Measurements from ENCODE around the gene EFNB2. TPM values are rescaled to one million over a fixed set of nuclear protein-coding genes. Genes with fewer than 3 reads are reported as not detected.

Gene EFNB2
- total RNA-seq, 1 experiment from 2014 or later: 4.7 TPM

DNA sequence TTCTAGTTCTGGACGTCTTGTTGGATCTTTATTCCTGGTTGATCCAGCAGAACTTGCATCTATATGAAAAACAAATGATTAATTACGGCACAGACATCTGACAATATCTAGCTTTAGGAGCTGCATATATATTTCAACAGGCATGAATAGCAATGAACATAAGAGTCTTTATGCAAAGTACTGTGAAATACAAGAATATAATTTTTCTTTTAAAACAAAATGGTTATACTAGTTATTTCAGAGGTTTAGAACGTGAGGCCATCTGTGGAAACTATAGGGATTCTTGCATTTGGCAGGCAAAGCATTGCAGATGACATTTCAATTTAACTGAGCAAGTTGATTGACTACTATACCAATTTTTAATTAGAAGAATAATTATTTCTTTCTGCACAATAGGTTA lies 40.5 kb downstream of the EFNB2 start:
- no peaks in the 10 kb centered on the region for H3K9me3 ChIP-seq (ENCODE audit: control insufficient read depth, insufficient read depth, low read depth, low read length)
- H3K27me3 ChIP-seq (ENCODE audit: control insufficient read depth, insufficient read depth, low read length): no peaks in the 10 kb centered on the region
- TF ChIP-seq SIN3A (IDR thresholded peaks at IDR 0.05; ENCODE audit: borderline replicate concordance, insufficient read depth, low read depth, low read length) (no peak), TCF7L2 (IDR thresholded peaks at IDR 0.05; ENCODE audit: low read depth, low read length) (no peak), POLR2AphosphoS5 (IDR thresholded peaks at IDR 0.05; ENCODE audit: low read depth, low read length) (no peak)
- TF ChIP-seq, protein P1, sequence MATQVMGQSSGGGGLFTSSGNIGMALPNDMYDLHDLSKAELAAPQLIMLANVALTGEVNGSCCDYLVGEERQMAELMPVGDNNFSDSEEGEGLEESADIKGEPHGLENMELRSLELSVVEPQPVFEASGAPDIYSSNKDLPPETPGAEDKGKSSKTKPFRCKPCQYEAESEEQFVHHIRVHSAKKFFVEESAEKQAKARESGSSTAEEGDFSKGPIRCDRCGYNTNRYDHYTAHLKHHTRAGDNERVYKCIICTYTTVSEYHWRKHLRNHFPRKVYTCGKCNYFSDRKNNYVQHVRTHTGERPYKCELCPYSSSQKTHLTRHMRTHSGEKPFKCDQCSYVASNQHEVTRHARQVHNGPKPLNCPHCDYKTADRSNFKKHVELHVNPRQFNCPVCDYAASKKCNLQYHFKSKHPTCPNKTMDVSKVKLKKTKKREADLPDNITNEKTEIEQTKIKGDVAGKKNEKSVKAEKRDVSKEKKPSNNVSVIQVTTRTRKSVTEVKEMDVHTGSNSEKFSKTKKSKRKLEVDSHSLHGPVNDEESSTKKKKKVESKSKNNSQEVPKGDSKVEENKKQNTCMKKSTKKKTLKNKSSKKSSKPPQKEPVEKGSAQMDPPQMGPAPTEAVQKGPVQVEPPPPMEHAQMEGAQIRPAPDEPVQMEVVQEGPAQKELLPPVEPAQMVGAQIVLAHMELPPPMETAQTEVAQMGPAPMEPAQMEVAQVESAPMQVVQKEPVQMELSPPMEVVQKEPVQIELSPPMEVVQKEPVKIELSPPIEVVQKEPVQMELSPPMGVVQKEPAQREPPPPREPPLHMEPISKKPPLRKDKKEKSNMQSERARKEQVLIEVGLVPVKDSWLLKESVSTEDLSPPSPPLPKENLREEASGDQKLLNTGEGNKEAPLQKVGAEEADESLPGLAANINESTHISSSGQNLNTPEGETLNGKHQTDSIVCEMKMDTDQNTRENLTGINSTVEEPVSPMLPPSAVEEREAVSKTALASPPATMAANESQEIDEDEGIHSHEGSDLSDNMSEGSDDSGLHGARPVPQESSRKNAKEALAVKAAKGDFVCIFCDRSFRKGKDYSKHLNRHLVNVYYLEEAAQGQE (IDR thresholded peaks at IDR 0.05; ENCODE audit: insufficient read depth in 1 of 2, low read depth in 2 of 2, low read length in 1 of 2): no peak
- TF ChIP-seq, protein P2, sequence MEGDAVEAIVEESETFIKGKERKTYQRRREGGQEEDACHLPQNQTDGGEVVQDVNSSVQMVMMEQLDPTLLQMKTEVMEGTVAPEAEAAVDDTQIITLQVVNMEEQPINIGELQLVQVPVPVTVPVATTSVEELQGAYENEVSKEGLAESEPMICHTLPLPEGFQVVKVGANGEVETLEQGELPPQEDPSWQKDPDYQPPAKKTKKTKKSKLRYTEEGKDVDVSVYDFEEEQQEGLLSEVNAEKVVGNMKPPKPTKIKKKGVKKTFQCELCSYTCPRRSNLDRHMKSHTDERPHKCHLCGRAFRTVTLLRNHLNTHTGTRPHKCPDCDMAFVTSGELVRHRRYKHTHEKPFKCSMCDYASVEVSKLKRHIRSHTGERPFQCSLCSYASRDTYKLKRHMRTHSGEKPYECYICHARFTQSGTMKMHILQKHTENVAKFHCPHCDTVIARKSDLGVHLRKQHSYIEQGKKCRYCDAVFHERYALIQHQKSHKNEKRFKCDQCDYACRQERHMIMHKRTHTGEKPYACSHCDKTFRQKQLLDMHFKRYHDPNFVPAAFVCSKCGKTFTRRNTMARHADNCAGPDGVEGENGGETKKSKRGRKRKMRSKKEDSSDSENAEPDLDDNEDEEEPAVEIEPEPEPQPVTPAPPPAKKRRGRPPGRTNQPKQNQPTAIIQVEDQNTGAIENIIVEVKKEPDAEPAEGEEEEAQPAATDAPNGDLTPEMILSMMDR (IDR thresholded peaks at IDR 0.05): no peak
- in situ Hi-C loops (cut with HindIII; ENCODE audit: low pct_unique_long_range_greater_than_20kb, low sequenced_read_pairs) (no loop called here), intact Hi-C loops (cut with micrococcal nuclease; ENCODE audit: unreplicated experiment) (no loop called here)
- no peak for DNase-seq (ENCODE audit: low read depth, low spot score)
- no peaks in the 10 kb centered on the region for H3K36me3 ChIP-seq (ENCODE audit: control insufficient read depth, insufficient read depth, low read length)
- POLR2A ChIA-PET: no interaction called here
- no TSS peak for BruUV-seq (replicated peaks)
- H3K4me1 ChIP-seq (ENCODE audit: control insufficient read depth, insufficient read depth, low read length): no peaks in the 10 kb centered on the region
- CTCF ChIA-PET: no interaction called here
- H3K27ac ChIP-seq (ENCODE audit: low read length): no peak overlapping the region
- H3K4me3 ChIP-seq (ENCODE audit: low read depth in 2 of 2, low read length in 2 of 2): no peak overlapping the region
- no peak for ATAC-seq

DNA sequence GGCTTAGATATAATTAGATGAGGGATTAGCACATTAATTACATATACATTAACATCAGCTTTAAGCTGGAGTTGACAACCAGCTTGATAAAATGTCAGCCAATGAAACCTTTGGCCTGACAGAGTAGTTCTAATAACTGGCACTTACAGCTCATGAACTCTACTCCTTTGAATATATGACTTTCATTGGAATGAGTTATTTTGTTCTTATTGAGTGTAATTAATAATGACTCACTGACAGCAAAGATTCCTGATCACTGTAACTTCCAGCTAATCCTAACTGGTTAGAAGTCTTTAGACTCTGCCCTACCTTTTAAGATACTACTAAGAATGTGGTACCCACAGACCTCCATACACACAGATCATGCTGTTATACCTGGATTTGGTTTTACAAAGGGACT lies 41.0 kb downstream of the EFNB2 start:
- POLR2A ChIA-PET: no interaction called here
- CTCF ChIA-PET: no interaction called here
- in situ Hi-C loops (cut with HindIII; ENCODE audit: low pct_unique_long_range_greater_than_20kb, low sequenced_read_pairs): no loop called here
- Histone ChIP-seq H3K4me3 (ENCODE audit: low read depth in 2 of 2, low read length in 2 of 2) (no peak overlapping the region), H3K27ac (ENCODE audit: low read length) (no peak overlapping the region), H3K27me3 (ENCODE audit: control insufficient read depth, insufficient read depth, low read length) (no peaks in the 10 kb centered on the region), H3K36me3 (ENCODE audit: control insufficient read depth, insufficient read depth, low read length) (no peaks in the 10 kb centered on the region), H3K9me3 (ENCODE audit: control insufficient read depth, insufficient read depth, low read depth, low read length) (no peaks in the 10 kb centered on the region), H3K4me1 (ENCODE audit: control insufficient read depth, insufficient read depth, low read length) (no peaks in the 10 kb centered on the region)
- intact Hi-C loops (cut with micrococcal nuclease; ENCODE audit: unreplicated experiment): no loop called here
- DNase-seq (ENCODE audit: low read depth, low spot score): no peak
- TF ChIP-seq TCF7L2 (IDR thresholded peaks at IDR 0.05; ENCODE audit: low read depth, low read length) (no peak), POLR2AphosphoS5 (IDR thresholded peaks at IDR 0.05; ENCODE audit: low read depth, low read length) (no peak), SIN3A (IDR thresholded peaks at IDR 0.05; ENCODE audit: borderline replicate concordance, insufficient read depth, low read depth, low read length) (no peak)
- TF ChIP-seq, protein P1 (IDR thresholded peaks at IDR 0.05; ENCODE audit: insufficient read depth in 1 of 2, low read depth in 2 of 2, low read length in 1 of 2): no peak
- TF ChIP-seq, protein P2 (IDR thresholded peaks at IDR 0.05): no peak
- no peak for ATAC-seq
- BruUV-seq (replicated peaks): no TSS peak
